Esophagus muscularis mucosa (tissue), 4 donors: Measurements from ENCODE around the gene KCNB1. TPM values are rescaled to one million over a fixed set of nuclear protein-coding genes. Genes with fewer than 3 reads are reported as not detected.

ENCODE experiments used
- DNase-seq: peaks from one replicate; pipeline ENCODE4 v3.0.0-alpha.2; 2017; ENCODE audit errors: extremely low spot score
- H3K27ac ChIP-seq, 4 donors: fragments of 200-600 bp; sonication (generic); replicated peaks in 1 of 4; 1 replicate in 3 of 4; 2 replicates in 1 of 4; pipeline ENCODE4 v1.5.1; 2016 to 2019; ENCODE audit warnings: mild to moderate bottlenecking in 1 of 4
- H3K27me3 ChIP-seq, 4 donors: fragments of 200-600 bp; sonication (generic); one replicate each; pipeline versions ENCODE4 v1.5.1 to v1.6.0; 2016 to 2019
- H3K36me3 ChIP-seq, 4 donors: fragments of 200-600 bp; sonication (generic); one replicate each; pipeline ENCODE4 v1.5.1; 2016 to 2019
- H3K4me1 ChIP-seq, 4 donors: fragments of 200-600 bp; sonication (generic); one replicate each; pipeline ENCODE4 v1.5.1; 2016 to 2019
- H3K4me3 ChIP-seq, 4 donors: fragments of 200-600 bp; sonication (generic); 1 replicate in 2 of 4; 2 replicates in 2 of 4; pipeline ENCODE4 v1.5.1; 2016 to 2019; ENCODE audit warnings: mild to moderate bottlenecking in 4 of 4, moderate library complexity in 1 of 4
- H3K9me3 ChIP-seq, 4 donors: fragments of 200-600 bp; sonication (generic); 1 replicate in 3 of 4; 2 replicates in 1 of 4; pipeline ENCODE4 v1.5.1; 2016 to 2019
- CTCF ChIP-seq, 3 experiments: fragments of 200-600 bp in 2 of 3; fragments of 450-650 bp in 1 of 3; sonication (generic) in 2 of 3; IDR thresholded peaks; one replicate each; pipeline ENCODE4 v1.5.1; 2017 to 2019; ENCODE audit warnings: antibody characterized with exemption in 3 of 3, mild to moderate bottlenecking in 2 of 3, moderate library complexity in 1 of 3
- EP300 ChIP-seq: sonication (generic); formaldehyde crosslinking; IDR thresholded peaks from one replicate; pipeline ENCODE4 v1.6.1; 2017; ENCODE audit warnings: antibody characterized with exemption
- POLR2A ChIP-seq: fragments of 450-650 bp; IDR thresholded peaks from one replicate; pipeline ENCODE4 v1.6.1; 2017; ENCODE audit warnings: antibody characterized with exemption, moderate library complexity, mild to moderate bottlenecking, low read depth
- POLR2AphosphoS5 ChIP-seq, 2 donors: sonication (generic); formaldehyde crosslinking; IDR thresholded peaks; one replicate each; pipeline ENCODE4 v1.6.1; 2017; ENCODE audit warnings: antibody characterized with exemption in 2 of 2
- WGBS: methylation state at CpG from one replicate; pipeline ENCODE4 v1.1.5; 2018; 5-methylcytosine and 5-hydroxymethylcytosine counted together
- intact Hi-C: fragments of 100-400 bp; cut with DNase I; formaldehyde crosslinking; loops from one replicate; pipeline ENCODE4 v1.15.1; 2023
- total RNA-seq, 4 donors: library from RNA; depleted of rRNA; stranded (reverse); fragments of >200 nt; gene quantifications; one replicate each; pipeline versions ENCODE4 v1.1.0 to v1.2.1, GENCODE V29; 2016

Gene KCNB1
- total RNA-seq, 4 donors from 2014 or later = 32.3 to 55.5 (median 51.9) TPM

- no peak for TF ChIP-seq CTCF (IDR thresholded peaks at IDR 0.05)
- TF ChIP-seq POLR2AphosphoS5 (IDR thresholded peaks at IDR 0.05) = peak; percentile 13 to 15
- TF ChIP-seq POLR2A = no peak
- no peak for TF ChIP-seq EP300
- peak overlapping the region; percentile 57 to 81 (median 78) for H3K27ac ChIP-seq
- no peaks in the 10 kb centered on the region for H3K27me3 ChIP-seq
- H3K9me3 ChIP-seq = no peaks in the 10 kb centered on the region
- no peak for DNase-seq
- 64% methylated on average over 8 of the region's 9 CpGs for WGBS
- peaks cover 15 to 68% (median 54%) of the 10 kb centered on the region in 4 donors for H3K4me1 ChIP-seq
- intact Hi-C loops = no loop called here
- H3K36me3 ChIP-seq = no peaks in the 10 kb centered on the region
- H3K4me3 ChIP-seq = no peak overlapping the region
These were observed 139.2 kb downstream of the KCNB1 start for GRCh38 chr20:49343246-49343645.

GRCh38 chr20:49340161-49340966 lies 142.1 kb downstream of the KCNB1 start:
- no peaks in the 10 kb centered on the region for H3K36me3 ChIP-seq
- no peaks in the 10 kb centered on the region for H3K27me3 ChIP-seq
- intact Hi-C loops = no loop called here
- peak overlapping the region; percentile 55 to 75 (median 66) for H3K27ac ChIP-seq
- no peak overlapping the region for H3K4me3 ChIP-seq
- WGBS = 46% methylated on average over 10 of the region's 14 CpGs
- H3K4me1 ChIP-seq = peaks cover 7 to 46% (median 37%) of the 10 kb centered on the region in 4 donors
- H3K9me3 ChIP-seq = no peaks in the 10 kb centered on the region
- no peak for DNase-seq
- TF ChIP-seq CTCF (IDR thresholded peaks at IDR 0.05) (no peak), POLR2AphosphoS5 (IDR thresholded peaks at IDR 0.05) (peak; percentile 37 to 46)

GRCh38 chr20:49339123-49339522 lies 143.3 kb downstream of the KCNB1 start:
- Histone ChIP-seq H3K9me3 (no peaks in the 10 kb centered on the region), H3K4me3 (no peak overlapping the region), H3K36me3 (no peaks in the 10 kb centered on the region), H3K27ac (peak overlapping the region in 2 of 4 donors; percentile 68 to 75), H3K4me1 (peaks cover 0 to 43% (median 27%) of the 10 kb centered on the region in 4 donors), H3K27me3 (no peaks in the 10 kb centered on the region)
- 65% methylated on average over 9 of the region's 9 CpGs for whole genome bisulfite sequencing
- DNase-seq = no peak
- TF ChIP-seq POLR2A (no peak), EP300 (no peak), CTCF (IDR thresholded peaks at IDR 0.05) (no peak), POLR2AphosphoS5 (IDR thresholded peaks at IDR 0.05) (no peak)
- intact Hi-C loops = loop anchor here (10.0 kb wide), 1 partner anchor 266 kb away; no protein-coding TSS in a partner anchor

GRCh38 chr20:49338061-49338460 lies 144.4 kb downstream of the KCNB1 start:
- H3K27me3 ChIP-seq = no peaks in the 10 kb centered on the region
- H3K36me3 ChIP-seq = no peaks in the 10 kb centered on the region
- no peaks in the 10 kb centered on the region for H3K9me3 ChIP-seq
- intact Hi-C loops = loop anchor here (10.0 kb wide), 1 partner anchor 267 kb away; no protein-coding TSS in a partner anchor
- TF ChIP-seq EP300 (no peak), POLR2AphosphoS5 (IDR thresholded peaks at IDR 0.05) (no peak), POLR2A (no peak), CTCF (IDR thresholded peaks at IDR 0.05) (no peak)
- DNase-seq = no peak
- 98% methylated on average over 10 of the region's 11 CpGs for WGBS
- H3K4me3 ChIP-seq = no peak overlapping the region
- H3K27ac ChIP-seq = no peak overlapping the region
- H3K4me1 ChIP-seq = peaks cover 0 to 37% (median 22%) of the 10 kb centered on the region in 4 donors
